ENCODE measurements around the gene CDSN.

DNA sequence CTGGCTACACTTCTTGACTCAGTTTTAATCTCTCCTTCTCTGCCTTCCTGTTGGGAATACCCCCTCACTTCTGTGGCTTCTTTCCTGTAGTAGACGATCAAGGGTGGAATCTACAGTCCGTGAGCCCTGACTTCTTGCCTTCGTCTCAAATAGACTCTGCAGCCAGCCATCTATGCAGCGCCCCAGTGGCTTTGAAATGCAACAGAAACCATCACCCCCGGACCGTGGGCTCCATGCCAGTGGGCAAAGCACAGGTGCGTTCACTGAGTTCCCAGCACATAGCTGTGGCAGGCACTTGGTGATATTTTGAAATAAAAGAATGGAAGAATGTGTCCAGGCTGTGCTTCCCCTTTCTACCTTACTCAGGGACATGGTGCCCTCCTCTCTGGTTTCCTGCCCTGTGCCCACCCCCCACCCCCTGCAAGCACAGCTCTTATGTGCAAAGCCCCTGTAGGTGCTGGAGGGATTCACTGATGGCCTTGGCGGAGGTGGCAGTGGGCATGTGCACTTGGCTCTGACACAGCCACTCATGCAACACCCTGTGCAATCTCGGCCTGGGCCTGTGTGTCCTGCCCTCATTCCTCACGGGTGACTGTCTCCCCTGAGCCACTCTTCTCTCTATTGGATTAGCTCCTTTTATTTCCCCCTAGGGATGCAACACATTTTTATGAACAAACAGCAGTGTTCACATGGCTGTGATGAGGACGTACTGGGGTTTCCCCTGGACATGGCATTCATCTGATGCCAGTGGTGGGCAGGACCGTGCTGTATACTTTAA, 5.5 kb upstream of the CDSN start:
- TF ChIP-seq, protein P1, sequence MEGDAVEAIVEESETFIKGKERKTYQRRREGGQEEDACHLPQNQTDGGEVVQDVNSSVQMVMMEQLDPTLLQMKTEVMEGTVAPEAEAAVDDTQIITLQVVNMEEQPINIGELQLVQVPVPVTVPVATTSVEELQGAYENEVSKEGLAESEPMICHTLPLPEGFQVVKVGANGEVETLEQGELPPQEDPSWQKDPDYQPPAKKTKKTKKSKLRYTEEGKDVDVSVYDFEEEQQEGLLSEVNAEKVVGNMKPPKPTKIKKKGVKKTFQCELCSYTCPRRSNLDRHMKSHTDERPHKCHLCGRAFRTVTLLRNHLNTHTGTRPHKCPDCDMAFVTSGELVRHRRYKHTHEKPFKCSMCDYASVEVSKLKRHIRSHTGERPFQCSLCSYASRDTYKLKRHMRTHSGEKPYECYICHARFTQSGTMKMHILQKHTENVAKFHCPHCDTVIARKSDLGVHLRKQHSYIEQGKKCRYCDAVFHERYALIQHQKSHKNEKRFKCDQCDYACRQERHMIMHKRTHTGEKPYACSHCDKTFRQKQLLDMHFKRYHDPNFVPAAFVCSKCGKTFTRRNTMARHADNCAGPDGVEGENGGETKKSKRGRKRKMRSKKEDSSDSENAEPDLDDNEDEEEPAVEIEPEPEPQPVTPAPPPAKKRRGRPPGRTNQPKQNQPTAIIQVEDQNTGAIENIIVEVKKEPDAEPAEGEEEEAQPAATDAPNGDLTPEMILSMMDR (IDR thresholded peaks at IDR 0.05; ENCODE audit: insufficient read depth, low read length), result no peak
- no peak for TF ChIP-seq GABPA (IDR thresholded peaks at IDR 0.05; ENCODE audit: low read depth)
- TF ChIP-seq POLR2AphosphoS5 (IDR thresholded peaks at IDR 0.05; ENCODE audit: low read depth), result no peak
